Measurements from ENCODE around the gene ABHD6.
A peak's percentile ranks its signal among the peaks of the same experiment; 100 is the strongest.
"Not testable (repeated sequence)": the region's sequence is repeated elsewhere in the genome, so short reads cannot be mapped to it uniquely, and the experiment has no call there.

ABHD6 gene

GRCh38 chr3:58334013-58334321, 96.4 kb downstream of the ABHD6 start:
- H3K4me1 ChIP-seq (ENCODE audit: control insufficient read depth, insufficient read depth, low read length), result peaks cover 15% of the 10 kb centered on the region
- H3K9me3 ChIP-seq (ENCODE audit: control insufficient read depth, low read length), result no peaks in the 10 kb centered on the region
- peak overlapping the region; percentile 70 for H3K9ac ChIP-seq (ENCODE audit: low read length)
- H3K36me3 ChIP-seq (ENCODE audit: control insufficient read depth, insufficient read depth, low read length), result no peaks in the 10 kb centered on the region
- H3K4me3 ChIP-seq (ENCODE audit: low read length), result peak overlapping the region; percentile 71
- no peaks in the 10 kb centered on the region for H3K27me3 ChIP-seq (ENCODE audit: control insufficient read depth, insufficient read depth, low read length)

DNA sequence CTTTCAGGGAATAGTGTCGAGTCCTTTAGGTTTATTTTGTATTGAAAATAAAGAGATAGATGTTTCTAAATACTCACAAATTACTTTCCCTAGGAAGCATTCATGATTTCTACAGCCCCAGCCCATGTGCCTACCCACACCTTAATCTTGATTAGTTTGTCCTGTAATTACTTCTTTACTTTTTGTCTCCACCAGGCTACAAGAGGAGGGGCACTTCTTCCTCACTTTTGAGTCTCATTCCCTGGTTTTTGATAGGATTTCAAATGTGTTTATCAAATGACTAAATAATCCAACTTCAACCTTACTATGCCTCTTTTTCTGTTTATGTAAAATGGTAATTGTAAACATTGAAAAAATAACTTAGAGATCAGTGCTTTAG, 96.9 kb downstream of the ABHD6 start:
- H3K36me3 ChIP-seq (ENCODE audit: control insufficient read depth, insufficient read depth, low read length), result no peaks in the 10 kb centered on the region
- H3K9me3 ChIP-seq (ENCODE audit: control insufficient read depth, low read length), result no peaks in the 10 kb centered on the region
- no peaks in the 10 kb centered on the region for H3K27me3 ChIP-seq (ENCODE audit: control insufficient read depth, insufficient read depth, low read length)
- peak overlapping the region; percentile 70 for H3K9ac ChIP-seq (ENCODE audit: low read length)
- no peak overlapping the region for H3K4me3 ChIP-seq (ENCODE audit: low read length)
- peaks cover 15% of the 10 kb centered on the region for H3K4me1 ChIP-seq (ENCODE audit: control insufficient read depth, insufficient read depth, low read length)

DNA sequence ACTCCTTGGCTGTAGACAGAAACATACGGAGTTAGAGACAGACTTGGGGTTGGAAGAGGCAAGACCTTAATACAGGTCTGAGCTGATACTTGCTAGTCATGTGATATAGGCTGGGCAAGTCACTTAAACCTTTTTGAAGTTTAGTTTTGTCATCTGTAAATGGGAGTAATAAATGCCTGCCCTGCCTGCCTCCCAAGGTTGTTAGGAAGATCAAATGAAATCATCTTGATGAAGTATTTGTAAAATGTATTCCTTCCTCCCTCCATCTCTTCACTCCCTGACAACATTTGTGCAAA, 98.0 kb downstream of the ABHD6 start:
- H3K4me1 ChIP-seq (ENCODE audit: control insufficient read depth, insufficient read depth, low read length), result peaks cover 15% of the 10 kb centered on the region
- H3K27me3 ChIP-seq (ENCODE audit: control insufficient read depth, insufficient read depth, low read length), result no peaks in the 10 kb centered on the region
- H3K36me3 ChIP-seq (ENCODE audit: control insufficient read depth, insufficient read depth, low read length), result no peaks in the 10 kb centered on the region
- no peak overlapping the region for H3K9ac ChIP-seq (ENCODE audit: low read length)
- H3K9me3 ChIP-seq (ENCODE audit: control insufficient read depth, low read length), result no peaks in the 10 kb centered on the region
- H3K4me3 ChIP-seq (ENCODE audit: low read length), result no peak overlapping the region

DNA sequence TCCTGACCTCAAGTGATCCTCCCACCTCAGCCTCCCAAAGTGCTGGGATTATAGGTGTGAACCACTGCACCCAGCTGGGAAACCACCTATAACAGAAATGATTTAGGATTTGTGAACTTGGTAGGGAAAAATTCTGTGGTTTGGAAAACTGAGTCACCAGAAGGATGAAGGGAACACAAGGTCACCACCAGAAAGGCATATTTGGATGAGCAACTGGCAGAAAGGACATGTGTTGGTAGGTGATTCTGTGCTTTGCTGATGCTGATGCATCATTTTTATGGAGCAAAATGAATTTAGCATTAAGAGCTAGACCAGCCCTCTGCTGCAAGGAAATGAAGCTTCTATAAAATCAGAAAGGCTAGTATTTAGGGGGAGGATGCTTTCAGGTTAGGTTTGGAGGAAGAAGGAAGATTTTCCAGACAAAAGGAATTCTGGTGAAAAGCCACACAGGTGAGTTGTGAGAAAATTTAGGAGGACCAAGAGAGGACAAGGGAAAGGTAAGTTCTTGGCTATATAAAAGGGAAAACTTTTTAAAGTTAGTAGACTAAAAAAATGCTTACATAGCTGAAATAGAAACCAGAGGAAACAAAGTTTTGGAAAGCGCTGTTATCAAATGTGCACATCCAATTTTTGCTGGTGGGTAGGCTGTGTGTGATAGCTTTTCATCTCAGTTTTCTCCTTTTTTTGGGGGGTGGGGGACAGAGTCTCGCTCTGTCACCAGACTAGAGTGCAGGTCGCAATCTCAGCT, 98.7 kb downstream of the ABHD6 start:
- Histone ChIP-seq H3K9ac (ENCODE audit: low read length) (no peak overlapping the region), H3K36me3 (ENCODE audit: control insufficient read depth, insufficient read depth, low read length) (no peaks in the 10 kb centered on the region), H3K27me3 (ENCODE audit: control insufficient read depth, insufficient read depth, low read length) (no peaks in the 10 kb centered on the region), H3K9me3 (ENCODE audit: control insufficient read depth, low read length) (no peaks in the 10 kb centered on the region), H3K4me1 (ENCODE audit: control insufficient read depth, insufficient read depth, low read length) (peaks cover 17% of the 10 kb centered on the region), H3K4me3 (ENCODE audit: low read length) (no peak overlapping the region)

DNA sequence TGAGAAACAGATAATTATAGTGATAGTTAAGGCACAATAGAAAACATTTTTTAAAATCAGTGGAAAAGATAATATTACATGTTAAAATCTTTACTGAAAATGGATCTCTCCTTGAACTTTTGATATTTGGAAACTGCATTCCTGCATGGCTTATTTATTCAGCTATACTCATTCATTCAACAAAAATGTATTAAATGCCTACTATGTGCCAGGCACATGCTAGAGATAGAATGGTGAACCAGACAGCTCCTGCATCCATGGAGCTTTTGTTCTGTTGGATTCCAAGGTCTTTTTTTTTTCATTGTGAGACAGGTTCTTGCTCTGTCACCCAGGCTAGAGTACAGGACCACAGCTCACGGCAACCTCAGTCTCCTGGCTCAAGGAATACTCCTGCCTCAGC, 99.6 kb downstream of the ABHD6 start:
- Histone ChIP-seq H3K9ac (ENCODE audit: low read length) (no peak overlapping the region), H3K27me3 (ENCODE audit: control insufficient read depth, insufficient read depth, low read length) (no peaks in the 10 kb centered on the region), H3K4me1 (ENCODE audit: control insufficient read depth, insufficient read depth, low read length) (peaks cover 17% of the 10 kb centered on the region)

GRCh38 chr3:58339146-58339545, 101.6 kb downstream of the ABHD6 start:
- H3K9me3 ChIP-seq (ENCODE audit: control insufficient read depth, low read length); H3K27me3 ChIP-seq (ENCODE audit: control insufficient read depth, insufficient read depth, low read length); H3K9ac ChIP-seq (ENCODE audit: low read length); H3K36me3 ChIP-seq (ENCODE audit: control insufficient read depth, insufficient read depth, low read length); H3K4me3 ChIP-seq (ENCODE audit: low read length); H3K4me1 ChIP-seq (ENCODE audit: control insufficient read depth, insufficient read depth, low read length): not testable (repeated sequence)

More for the DNA sequence above, 99.6 kb downstream of the ABHD6 start:
- Histone ChIP-seq H3K9me3 (ENCODE audit: control insufficient read depth, low read length) (no peaks in the 10 kb centered on the region), H3K36me3 (ENCODE audit: control insufficient read depth, insufficient read depth, low read length) (no peaks in the 10 kb centered on the region), H3K4me3 (ENCODE audit: low read length) (no peak overlapping the region)

DNA sequence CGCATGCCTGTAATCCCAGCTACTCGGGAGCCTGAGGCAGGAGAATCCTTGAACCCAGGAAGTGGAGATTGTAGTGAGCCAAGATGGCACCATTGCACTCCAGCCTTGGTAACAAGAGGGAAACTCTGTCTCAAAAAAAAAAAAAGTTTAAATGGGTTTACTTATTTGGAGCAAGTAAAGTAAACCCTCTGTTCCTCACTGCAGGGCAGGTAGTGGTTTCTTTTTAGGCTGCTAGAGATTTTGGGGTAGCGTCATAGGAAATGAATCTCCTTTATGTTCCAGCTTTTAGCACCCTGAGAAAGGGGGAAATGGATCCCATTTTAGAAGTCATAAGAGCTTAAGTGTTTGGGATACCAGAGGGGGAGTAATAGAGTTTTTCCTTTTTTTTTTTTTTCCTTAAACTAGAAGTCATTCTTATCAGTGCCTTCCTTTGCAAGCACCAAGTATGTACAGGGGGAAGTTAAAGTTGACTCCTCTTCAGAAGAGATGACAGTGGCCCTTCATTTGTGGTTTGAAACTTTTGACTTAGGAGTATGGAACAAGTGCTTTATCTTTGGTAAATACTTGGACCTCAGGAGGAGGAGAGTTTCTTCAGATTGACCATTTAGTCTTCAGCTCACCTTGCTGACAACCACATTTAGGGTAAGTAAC, 103.1 kb downstream of the ABHD6 start:
- no peaks in the 10 kb centered on the region for H3K27me3 ChIP-seq (ENCODE audit: control insufficient read depth, insufficient read depth, low read length)
- no peaks in the 10 kb centered on the region for H3K36me3 ChIP-seq (ENCODE audit: control insufficient read depth, insufficient read depth, low read length)
- no peaks in the 10 kb centered on the region for H3K9me3 ChIP-seq (ENCODE audit: control insufficient read depth, low read length)
- H3K9ac ChIP-seq (ENCODE audit: low read length), result no peak overlapping the region
- no peak overlapping the region for H3K4me3 ChIP-seq (ENCODE audit: low read length)
- peaks cover 3% of the 10 kb centered on the region for H3K4me1 ChIP-seq (ENCODE audit: control insufficient read depth, insufficient read depth, low read length)

GRCh38 chr3:58341376-58341775, 103.8 kb downstream of the ABHD6 start:
- Histone ChIP-seq H3K4me1 (ENCODE audit: control insufficient read depth, insufficient read depth, low read length) (peaks cover 3% of the 10 kb centered on the region), H3K9ac (ENCODE audit: low read length) (no peak overlapping the region), H3K27me3 (ENCODE audit: control insufficient read depth, insufficient read depth, low read length) (no peaks in the 10 kb centered on the region), H3K4me3 (ENCODE audit: low read length) (no peak overlapping the region), H3K36me3 (ENCODE audit: control insufficient read depth, insufficient read depth, low read length) (no peaks in the 10 kb centered on the region), H3K9me3 (ENCODE audit: control insufficient read depth, low read length) (no peaks in the 10 kb centered on the region)

- no peak overlapping the region for H3K4me3 ChIP-seq (ENCODE audit: low read length)
- no peaks in the 10 kb centered on the region for H3K36me3 ChIP-seq (ENCODE audit: control insufficient read depth, insufficient read depth, low read length)
- H3K27me3 ChIP-seq (ENCODE audit: control insufficient read depth, insufficient read depth, low read length), result no peaks in the 10 kb centered on the region
- no peak overlapping the region for H3K9ac ChIP-seq (ENCODE audit: low read length)
- H3K9me3 ChIP-seq (ENCODE audit: control insufficient read depth, low read length), result no peaks in the 10 kb centered on the region
- peaks cover 3% of the 10 kb centered on the region for H3K4me1 ChIP-seq (ENCODE audit: control insufficient read depth, insufficient read depth, low read length)
Observed at GRCh38 chr3:58342676-58343075, 105.1 kb downstream of the ABHD6 start.
